GM23338 (cell line): ENCODE data around the gene NFKB1. TPM values are rescaled to one million over a fixed set of nuclear protein-coding genes. Genes with fewer than 3 reads are reported as not detected.
A peak's percentile ranks its signal among the peaks of the same experiment; 100 is the strongest.

ENCODE experiments used
- ATAC-seq: fragments of 200-7000 bp; cut with Tn5 transposase; 3 replicates; pipeline ENCODE4 v1.9.1; 2020
- DNase-seq: peaks from one replicate; pipeline ENCODE4 v3.0.0-alpha.2; 2015; ENCODE audit warnings: low spot score
- H2AFZ ChIP-seq: fragments of 200-600 bp; sonication (generic); 2 replicates; pipeline ENCODE4 v1.8.0; 2016; ENCODE audit warnings: antibody characterized with exemption, mild to moderate bottlenecking, moderate library complexity
- H3F3A ChIP-seq: fragments of 200-600 bp; sonication (generic); replicated peaks from 2 replicates; pipeline ENCODE4 v1.8.0; 2017; ENCODE audit warnings: antibody characterized with exemption, mixed run types, low read depth
- H3K27ac ChIP-seq: fragments of 200-600 bp; sonication (generic); 2 replicates; pipeline ENCODE4 v1.6.1; 2016; ENCODE audit warnings: low read depth
- H3K27me3 ChIP-seq: fragments of 200-600 bp; sonication (generic); 2 replicates; pipeline ENCODE4 v1.8.0; 2016; ENCODE audit warnings: mild to moderate bottlenecking, mixed run types, moderate library complexity; ENCODE audit not compliant: insufficient read depth
- H3K36me3 ChIP-seq: fragments of 200-600 bp; sonication (generic); 2 replicates; pipeline ENCODE4 v1.8.0; 2016; ENCODE audit warnings: mild to moderate bottlenecking; ENCODE audit not compliant: insufficient read depth
- H3K4me1 ChIP-seq: fragments of 200-600 bp; sonication (generic); 2 replicates; pipeline ENCODE4 v1.8.0; 2016; ENCODE audit warnings: mild to moderate bottlenecking, moderate library complexity; ENCODE audit not compliant: insufficient read depth
- H3K4me2 ChIP-seq: fragments of 200-600 bp; sonication (generic); 2 replicates; pipeline ENCODE4 v1.7.1; 2017; ENCODE audit warnings: mixed run types
- H3K4me3 ChIP-seq: fragments of 200-600 bp; sonication (generic); 2 replicates; pipeline ENCODE4 v1.6.1; 2016; ENCODE audit warnings: mixed run types
- H3K79me2 ChIP-seq: fragments of 200-600 bp; sonication (generic); replicated peaks from 2 replicates; pipeline ENCODE4 v1.8.0; 2017; ENCODE audit warnings: mild to moderate bottlenecking; ENCODE audit not compliant: insufficient read depth
- H3K9me2 ChIP-seq: fragments of 200-600 bp; sonication (generic); 2 replicates; pipeline ENCODE4 v1.8.0; 2017; ENCODE audit not compliant: insufficient read depth
- H4K20me1 ChIP-seq: fragments of 200-600 bp; sonication (generic); replicated peaks from 2 replicates; pipeline ENCODE4 v1.8.0; 2017; ENCODE audit warnings: mild to moderate bottlenecking; ENCODE audit not compliant: insufficient read depth
- H3K27ac Mint-ChIP-seq: 2 replicates; pipeline ENCODE4 v1.8.0; 2020; ENCODE audit warnings: inconsistent platforms, mild to moderate bottlenecking, moderate library complexity, mixed read lengths
- H3K27me3 Mint-ChIP-seq: 3 replicates; pipeline ENCODE4 v1.8.0; 2022; ENCODE audit warnings: low read depth, mild to moderate bottlenecking, moderate library complexity, mixed read lengths, inconsistent platforms; ENCODE audit not compliant: insufficient read depth, poor library complexity
- H3K36me3 Mint-ChIP-seq: 3 replicates; pipeline ENCODE4 v1.8.0; 2021; ENCODE audit warnings: low read depth, mild to moderate bottlenecking, inconsistent platforms, moderate library complexity, mixed read lengths
- H3K4me1 Mint-ChIP-seq: 3 replicates; pipeline ENCODE4 v1.8.0; 2020; ENCODE audit warnings: mild to moderate bottlenecking, inconsistent platforms, mixed read lengths
- H3K4me3 Mint-ChIP-seq: 3 replicates; pipeline ENCODE4 v1.8.0; 2021; ENCODE audit warnings: moderate library complexity, mild to moderate bottlenecking, inconsistent platforms, mixed read lengths
- H3K9me3 Mint-ChIP-seq: 3 replicates; pipeline ENCODE4 v1.8.0; 2020; ENCODE audit warnings: moderate library complexity, mild to moderate bottlenecking, inconsistent platforms, mixed read lengths
- CTCF ChIP-seq, 2 experiments: fragments of 200-600 bp in 1 of 2; sonication (generic) in 1 of 2; conservative IDR thresholded peaks; 2 replicates each; pipeline versions ENCODE4 v1.5.1 to v1.6.1; 2016 to 2017; ENCODE audit warnings: antibody characterized with exemption in 2 of 2, low read depth in 2 of 2, mild to moderate bottlenecking in 2 of 2, moderate library complexity in 1 of 2
- JUNB ChIP-seq: IDR thresholded peaks from one replicate; pipeline ENCODE4 v1.6.1; 2016; ENCODE audit warnings: antibody characterized with exemption; ENCODE audit not compliant: unreplicated experiment
- NANOG ChIP-seq: IDR thresholded peaks from 2 replicates; pipeline ENCODE4 v1.6.1; 2016; ENCODE audit warnings: antibody characterized with exemption, borderline replicate concordance
- REST ChIP-seq: IDR thresholded peaks from one replicate; pipeline ENCODE4 v1.6.1; 2018; ENCODE audit warnings: antibody characterized with exemption; ENCODE audit not compliant: unreplicated experiment
- STAT1 ChIP-seq: IDR thresholded peaks from one replicate; pipeline ENCODE4 v1.6.1; 2016; ENCODE audit warnings: antibody characterized with exemption; ENCODE audit not compliant: unreplicated experiment
- ZNF462 ChIP-seq: fragments of 250-450 bp; sonication (Bioruptor Pico); IDR thresholded peaks from 2 replicates; pipeline ENCODE4 v1.5.0; 2020; ENCODE audit warnings: mild to moderate bottlenecking, moderate library complexity
- polyA plus RNA-seq: library from polyadenylated mRNA; unstranded; fragments of >200 nt; fragmentation: Nextera tagmentation; extraction: Ambion mirVana; gene quantifications from 2 replicates; pipeline ENCODE4 v1.2.1, GENCODE V29; 2016
- total RNA-seq: library from RNA; depleted of rRNA; stranded (reverse); fragments of >200 nt; shearing (Covaris generic); gene quantifications from 2 replicates; pipeline ENCODE4 v1.2.3, GENCODE V29; 2014

Gene NFKB1
- total and polyA plus RNA-seq, 2 experiments from 2014 or later, result 0.82 to 4.6 TPM

- H3K36me3 ChIP-seq, result no peaks in the 10 kb centered on the region
- H2AFZ ChIP-seq, result no peak overlapping the region
- no peaks in the 10 kb centered on the region for H3K79me2 ChIP-seq
- H3K27me3 ChIP-seq, result no peaks in the 10 kb centered on the region
- DNase-seq, result no peak
- Mint-ChIP-seq H3K36me3 (peaks cover 7% of the 10 kb centered on the region; the same call in 2 of the 3 replicates), H3K27ac (no peak overlapping the region), H3K27me3 (no peaks in the 10 kb centered on the region), H3K4me1 (no peaks in the 10 kb centered on the region), H3K9me3 (no peaks in the 10 kb centered on the region), H3K4me3 (no peak overlapping the region)
- H3F3A ChIP-seq, result no peaks in the 10 kb centered on the region
- TF ChIP-seq REST (no peak), JUNB (no peak), NANOG (no peak)
- no peaks in the 10 kb centered on the region for H3K9me2 ChIP-seq
- no peaks in the 10 kb centered on the region for H3K4me1 ChIP-seq
- ATAC-seq, result no peak
- H3K4me2 ChIP-seq, result no peak overlapping the region
- 0 out of 2 replicates have a peak, but pooled peaks cover 2% of the 10 kb centered on the region for H4K20me1 ChIP-seq
- H3K27ac ChIP-seq, result no peak overlapping the region
- no peak overlapping the region for H3K4me3 ChIP-seq
These were observed 161.9 kb downstream of the NFKB1 start for GRCh38 chr4:102663073-102663472.

- Histone ChIP-seq H3F3A (no peaks in the 10 kb centered on the region), H3K27me3 (no peaks in the 10 kb centered on the region), H3K4me3 (no peak overlapping the region), H2AFZ (no peak overlapping the region), H3K79me2 (no peaks in the 10 kb centered on the region), H3K4me2 (no peak overlapping the region), H3K27ac (no peak overlapping the region), H4K20me1 (no peaks in the 10 kb centered on the region), H3K9me2 (no peaks in the 10 kb centered on the region), H3K4me1 (no peaks in the 10 kb centered on the region), H3K36me3 (no peaks in the 10 kb centered on the region)
- Mint-ChIP-seq H3K36me3 (peaks cover 7% of the 10 kb centered on the region; the same call in 2 of the 3 replicates), H3K27ac (peak overlapping the region; percentile 43; the same call in 1 of the 2 replicates), H3K27me3 (no peaks in the 10 kb centered on the region), H3K9me3 (no peaks in the 10 kb centered on the region), H3K4me1 (no peaks in the 10 kb centered on the region), H3K4me3 (no peak overlapping the region)
- no peak for ATAC-seq
- no peak for DNase-seq
- TF ChIP-seq STAT1, result no peak
- TF ChIP-seq REST, result no peak
- TF ChIP-seq ZNF462, result no peak
- TF ChIP-seq CTCF (conservative IDR thresholded peaks at IDR 0.05; ENCODE audit: low read depth in 2 of 2), result no peak
These were observed 164.4 kb downstream of the NFKB1 start for GRCh38 chr4:102665527-102665926.
